ENCODE results near the gene OMP.

GRCh38 chr11:77127920-77128691 lies 25.5 kb downstream of the OMP start, which contains the start of gene MYO7A:
- no peak for TF ChIP-seq CTCF (IDR thresholded peaks at IDR 0.05)
- no peak for TF ChIP-seq POLR2AphosphoS5 (IDR thresholded peaks at IDR 0.05)
